NT2/D1 (cell line): Measurements from ENCODE around the gene TDRD15.
A peak's percentile ranks its signal among the peaks of the same experiment; 100 is the strongest.
"Not testable (repeated sequence)": the region's sequence is repeated elsewhere in the genome, so short reads cannot be mapped to it uniquely, and the experiment has no call there.

Source experiments
- DNase-seq: peaks from one replicate; pipeline ENCODE4 v3.0.0-alpha.2; 2011; ENCODE audit warnings: low read depth, low spot score
- H3K27me3 ChIP-seq: 2 replicates; pipeline ENCODE4 v1.6.0; 2011; ENCODE audit warnings: mild to moderate bottlenecking; ENCODE audit not compliant: insufficient read length, insufficient read depth
- H3K36me3 ChIP-seq: 2 replicates; pipeline ENCODE4 v1.6.1; 2011; ENCODE audit warnings: mild to moderate bottlenecking, low read length, mixed read lengths; ENCODE audit not compliant: insufficient read depth, insufficient read length
- H3K4me1 ChIP-seq: 2 replicates; pipeline ENCODE4 v1.5.1; 2011; ENCODE audit not compliant: insufficient read depth, insufficient read length
- H3K4me3 ChIP-seq: 2 replicates; pipeline ENCODE4 v1.5.1; 2011; ENCODE audit warnings: low read depth; ENCODE audit not compliant: insufficient read length
- H3K9ac ChIP-seq: 2 replicates; pipeline ENCODE4 v1.6.0; 2011; ENCODE audit warnings: low read depth; ENCODE audit not compliant: insufficient read length
- H3K9me3 ChIP-seq: 2 replicates; pipeline ENCODE4 v1.5.1; 2011; ENCODE audit warnings: mild to moderate bottlenecking, low read length; ENCODE audit not compliant: insufficient read depth
- SUZ12 ChIP-seq: IDR thresholded peaks from 2 replicates; pipeline ENCODE4 v1.6.1; 2011; ENCODE audit not compliant: insufficient read length, insufficient read depth; ENCODE audit errors: extremely low read depth
- YY1 ChIP-seq: IDR thresholded peaks from 2 replicates; pipeline ENCODE4 v1.6.1; 2011; ENCODE audit not compliant: insufficient read length, insufficient read depth
- ZNF274 ChIP-seq: IDR thresholded peaks from 2 replicates; pipeline ENCODE4 v1.6.1; 2011; ENCODE audit warnings: mild to moderate bottlenecking, low read depth, low read length

Gene TDRD15

GRCh38 chr2:21111012-21111411 is 12.8 kb upstream of the TDRD15 start:
- TF ChIP-seq SUZ12 (no peak), YY1 (no peak), ZNF274 (no peak)
- H3K9me3 ChIP-seq: no peaks in the 10 kb centered on the region
- H3K4me1 ChIP-seq: no peaks in the 10 kb centered on the region
- no peaks in the 10 kb centered on the region for H3K36me3 ChIP-seq
- no peak overlapping the region for H3K4me3 ChIP-seq
- no peaks in the 10 kb centered on the region for H3K27me3 ChIP-seq
- no peak for DNase-seq
- no peak overlapping the region for H3K9ac ChIP-seq

- no peaks in the 10 kb centered on the region for H3K36me3 ChIP-seq
- no peak overlapping the region for H3K9ac ChIP-seq
- DNase-seq: no peak
- no peak overlapping the region for H3K4me3 ChIP-seq
- H3K27me3 ChIP-seq: no peaks in the 10 kb centered on the region
- no peaks in the 10 kb centered on the region for H3K9me3 ChIP-seq
- no peaks in the 10 kb centered on the region for H3K4me1 ChIP-seq
- no peak for TF ChIP-seq ZNF274
- no peak for TF ChIP-seq SUZ12
- TF ChIP-seq YY1: no peak
Observed at GRCh38 chr2:21117688-21118087, 6.1 kb upstream of the TDRD15 start.

- Histone ChIP-seq H3K36me3 (no peaks in the 10 kb centered on the region), H3K4me3 (no peak overlapping the region), H3K27me3 (no peaks in the 10 kb centered on the region), H3K4me1 (no peaks in the 10 kb centered on the region), H3K9ac (no peak overlapping the region), H3K9me3 (no peaks in the 10 kb centered on the region)
- no peak for TF ChIP-seq YY1
- no peak for TF ChIP-seq ZNF274
- no peak for TF ChIP-seq SUZ12
- peak; percentile 33 for DNase-seq
Observed at GRCh38 chr2:21118302-21118920, 5.4 kb upstream of the TDRD15 start.

- no peak for TF ChIP-seq SUZ12
- TF ChIP-seq YY1: no peak
- no peak for TF ChIP-seq ZNF274
- Histone ChIP-seq H3K27me3 (no peaks in the 10 kb centered on the region), H3K9ac (no peak overlapping the region), H3K36me3 (no peaks in the 10 kb centered on the region), H3K9me3 (no peaks in the 10 kb centered on the region), H3K4me3 (no peak overlapping the region), H3K4me1 (no peaks in the 10 kb centered on the region)
- no peak for DNase-seq
Observed at GRCh38 chr2:21131861-21132260, 8.1 kb downstream of the TDRD15 start.

GRCh38 chr2:21135585-21135984 is 11.8 kb downstream of the TDRD15 start:
- Histone ChIP-seq H3K4me1 (no peaks in the 10 kb centered on the region), H3K9ac (no peak overlapping the region), H3K27me3 (no peaks in the 10 kb centered on the region), H3K4me3 (no peak overlapping the region), H3K36me3 (no peaks in the 10 kb centered on the region), H3K9me3 (no peaks in the 10 kb centered on the region)
- TF ChIP-seq SUZ12: no peak
- TF ChIP-seq YY1: no peak
- TF ChIP-seq ZNF274: no peak
- DNase-seq: no peak

- TF ChIP-seq YY1 (no peak), ZNF274 (no peak), SUZ12 (no peak)
- H3K4me1 ChIP-seq: no peaks in the 10 kb centered on the region
- H3K27me3 ChIP-seq: no peaks in the 10 kb centered on the region
- DNase-seq: no peak
- H3K9ac ChIP-seq: no peak overlapping the region
- no peaks in the 10 kb centered on the region for H3K36me3 ChIP-seq
- no peak overlapping the region for H3K4me3 ChIP-seq
- no peaks in the 10 kb centered on the region for H3K9me3 ChIP-seq
Observed at GRCh38 chr2:21142149-21142548, 18.4 kb downstream of the TDRD15 start.

- no peaks in the 10 kb centered on the region for H3K36me3 ChIP-seq
- H3K4me3 ChIP-seq: no peak overlapping the region
- H3K9ac ChIP-seq: no peak overlapping the region
- no peak for TF ChIP-seq YY1
- TF ChIP-seq ZNF274: no peak
- TF ChIP-seq SUZ12: no peak
- no peaks in the 10 kb centered on the region for H3K4me1 ChIP-seq
- H3K27me3 ChIP-seq: no peaks in the 10 kb centered on the region
- DNase-seq: no peak
- no peaks in the 10 kb centered on the region for H3K9me3 ChIP-seq
Observed at GRCh38 chr2:21146638-21147037, 22.9 kb downstream of the TDRD15 start.

- Histone ChIP-seq H3K4me3 (no peak overlapping the region), H3K4me1 (no peaks in the 10 kb centered on the region), H3K27me3 (no peaks in the 10 kb centered on the region), H3K9ac (no peak overlapping the region), H3K36me3 (no peaks in the 10 kb centered on the region), H3K9me3 (no peaks in the 10 kb centered on the region)
- no peak for DNase-seq
- TF ChIP-seq SUZ12: no peak
- TF ChIP-seq ZNF274: no peak
- TF ChIP-seq YY1: no peak
Observed at GRCh38 chr2:21148718-21149117, 24.9 kb downstream of the TDRD15 start.

GRCh38 chr2:21151234-21151633 is 27.5 kb downstream of the TDRD15 start:
- not testable (repeated sequence) for H3K9me3 ChIP-seq, DNase-seq, H3K9ac ChIP-seq, H3K36me3 ChIP-seq, H3K4me1 ChIP-seq, H3K27me3 ChIP-seq, H3K4me3 ChIP-seq
